Endothelial cell (in vitro differentiated cells): Measurements from ENCODE around the gene GOLPH3L. TPM values are rescaled to one million over a fixed set of nuclear protein-coding genes. Genes with fewer than 3 reads are reported as not detected.
A peak's percentile ranks its signal among the peaks of the same experiment; 100 is the strongest.
"Not testable (repeated sequence)": the region's sequence is repeated elsewhere in the genome, so short reads cannot be mapped to it uniquely, and the experiment has no call there.

Source experiments
- DNase-seq: peaks from one replicate; pipeline ENCODE4 v3.0.0; 2021; ENCODE audit warnings: low spot score
- H3K27ac Mint-ChIP-seq: one replicate; pipeline ENCODE4 v1.8.0; 2021; ENCODE audit warnings: mixed read lengths, inconsistent platforms; ENCODE audit not compliant: unreplicated experiment
- H3K27me3 Mint-ChIP-seq: one replicate; pipeline ENCODE4 v1.8.0; 2021; ENCODE audit warnings: mild to moderate bottlenecking, moderate library complexity, mixed read lengths, inconsistent platforms; ENCODE audit not compliant: unreplicated experiment
- H3K36me3 Mint-ChIP-seq: one replicate; pipeline ENCODE4 v1.8.0; 2021; ENCODE audit warnings: mild to moderate bottlenecking, low read depth, mixed read lengths, inconsistent platforms; ENCODE audit not compliant: unreplicated experiment
- H3K4me1 Mint-ChIP-seq: one replicate; pipeline ENCODE4 v1.8.0; 2021; ENCODE audit warnings: mild to moderate bottlenecking, mixed read lengths, inconsistent platforms; ENCODE audit not compliant: unreplicated experiment
- H3K4me3 Mint-ChIP-seq: one replicate; pipeline ENCODE4 v1.8.0; 2021; ENCODE audit warnings: mild to moderate bottlenecking, mixed read lengths, inconsistent platforms; ENCODE audit not compliant: unreplicated experiment
- H3K9me3 Mint-ChIP-seq: one replicate; pipeline ENCODE4 v1.8.0; 2021; ENCODE audit warnings: mixed read lengths, inconsistent platforms; ENCODE audit not compliant: unreplicated experiment
- total RNA-seq: library from RNA; stranded (reverse); fragmentation: NEBNext Ultra II Directional; extraction: Animal tissue kit (Norgen Biotek cat#: 25700); gene quantifications from one replicate; pipeline ENCODE4 v1.2.1, GENCODE V29; 2021; ENCODE audit not compliant: unreplicated experiment
- TF ChIP-seq, protein P1 (sequence below): fragments of 200-600 bp; sonication (generic); IDR thresholded peaks from one replicate; pipeline ENCODE4 v1.5.0; 2021; ENCODE audit warnings: antibody characterized with exemption; ENCODE audit not compliant: unreplicated experiment

The GOLPH3L gene
- total RNA-seq, 1 donor from 2014 or later: 21.5 TPM

DNA sequence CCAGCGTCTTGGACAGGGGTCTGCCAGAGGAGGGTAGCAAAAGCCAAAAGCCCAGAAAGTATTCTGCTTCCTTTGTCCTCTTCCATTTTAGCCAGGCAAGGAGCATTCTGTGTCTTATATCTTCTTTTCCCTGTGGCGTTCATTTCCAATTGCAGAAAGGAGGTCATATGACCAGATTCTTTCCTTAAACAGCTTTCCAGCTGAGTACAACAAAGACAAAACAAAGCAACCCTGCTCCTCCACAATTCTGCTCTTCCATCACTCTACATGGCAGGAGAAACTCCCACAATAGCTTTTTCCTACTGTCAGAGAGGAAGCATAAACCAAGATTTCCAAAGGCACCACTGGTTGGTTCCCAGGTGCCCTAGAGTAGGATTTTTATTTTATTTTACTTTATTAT lies 87.2 kb downstream of the GOLPH3L start:
- Mint-ChIP-seq H3K27ac (peak overlapping the region; percentile 93), H3K9me3 (no peaks in the 10 kb centered on the region), H3K36me3 (peaks cover 3% of the 10 kb centered on the region), H3K27me3 (peaks cover 4% of the 10 kb centered on the region), H3K4me1 (peaks cover 30% of the 10 kb centered on the region), H3K4me3 (no peak overlapping the region)
- TF ChIP-seq, protein P1, sequence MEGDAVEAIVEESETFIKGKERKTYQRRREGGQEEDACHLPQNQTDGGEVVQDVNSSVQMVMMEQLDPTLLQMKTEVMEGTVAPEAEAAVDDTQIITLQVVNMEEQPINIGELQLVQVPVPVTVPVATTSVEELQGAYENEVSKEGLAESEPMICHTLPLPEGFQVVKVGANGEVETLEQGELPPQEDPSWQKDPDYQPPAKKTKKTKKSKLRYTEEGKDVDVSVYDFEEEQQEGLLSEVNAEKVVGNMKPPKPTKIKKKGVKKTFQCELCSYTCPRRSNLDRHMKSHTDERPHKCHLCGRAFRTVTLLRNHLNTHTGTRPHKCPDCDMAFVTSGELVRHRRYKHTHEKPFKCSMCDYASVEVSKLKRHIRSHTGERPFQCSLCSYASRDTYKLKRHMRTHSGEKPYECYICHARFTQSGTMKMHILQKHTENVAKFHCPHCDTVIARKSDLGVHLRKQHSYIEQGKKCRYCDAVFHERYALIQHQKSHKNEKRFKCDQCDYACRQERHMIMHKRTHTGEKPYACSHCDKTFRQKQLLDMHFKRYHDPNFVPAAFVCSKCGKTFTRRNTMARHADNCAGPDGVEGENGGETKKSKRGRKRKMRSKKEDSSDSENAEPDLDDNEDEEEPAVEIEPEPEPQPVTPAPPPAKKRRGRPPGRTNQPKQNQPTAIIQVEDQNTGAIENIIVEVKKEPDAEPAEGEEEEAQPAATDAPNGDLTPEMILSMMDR: no peak
- no peak for DNase-seq

DNA sequence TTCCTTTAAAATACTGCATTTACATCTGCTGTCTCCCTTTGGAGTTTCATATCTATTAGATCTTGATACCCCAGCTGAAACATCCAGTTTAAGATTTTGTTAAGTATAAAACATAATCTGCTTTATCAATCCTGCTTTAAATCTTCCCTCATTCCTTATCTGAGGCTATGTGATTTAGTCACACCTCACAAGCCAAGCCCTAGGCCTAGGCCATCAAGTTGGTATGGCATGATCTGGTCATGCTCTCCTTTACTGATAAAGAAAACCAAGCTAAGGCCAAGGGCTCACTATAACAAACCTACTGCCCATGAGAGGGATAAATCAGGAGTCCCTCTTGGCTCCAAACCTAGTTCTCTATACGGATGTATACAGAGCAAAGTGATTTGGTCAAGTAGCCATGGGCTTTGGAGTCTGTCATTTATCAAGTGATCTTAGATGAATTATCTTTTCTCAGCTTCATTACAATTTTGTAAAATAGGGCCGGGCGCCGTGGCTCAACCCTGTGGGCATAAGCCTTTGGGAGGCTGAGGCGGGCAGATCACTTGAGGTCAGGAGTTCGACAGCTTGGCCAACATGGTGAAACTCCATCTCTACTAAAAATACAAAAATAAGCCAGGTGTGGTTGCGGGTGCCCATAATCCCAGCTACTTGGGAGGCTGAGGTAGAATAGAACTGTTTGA lies 90.4 kb downstream of the GOLPH3L start:
- DNase-seq: no peak
- TF ChIP-seq, protein P1: no peak
- peaks cover 3% of the 10 kb centered on the region for H3K36me3 Mint-ChIP-seq
- H3K27ac Mint-ChIP-seq: peak overlapping the region; percentile 78
- H3K4me3 Mint-ChIP-seq: no peak overlapping the region
- H3K4me1 Mint-ChIP-seq: peaks cover 16% of the 10 kb centered on the region
- no peaks in the 10 kb centered on the region for H3K9me3 Mint-ChIP-seq
- peaks cover 4% of the 10 kb centered on the region for H3K27me3 Mint-ChIP-seq

- DNase-seq: not testable (repeated sequence)
Measured at GRCh38 chr1:150605451-150605731, 91.6 kb downstream of the GOLPH3L start.

DNA sequence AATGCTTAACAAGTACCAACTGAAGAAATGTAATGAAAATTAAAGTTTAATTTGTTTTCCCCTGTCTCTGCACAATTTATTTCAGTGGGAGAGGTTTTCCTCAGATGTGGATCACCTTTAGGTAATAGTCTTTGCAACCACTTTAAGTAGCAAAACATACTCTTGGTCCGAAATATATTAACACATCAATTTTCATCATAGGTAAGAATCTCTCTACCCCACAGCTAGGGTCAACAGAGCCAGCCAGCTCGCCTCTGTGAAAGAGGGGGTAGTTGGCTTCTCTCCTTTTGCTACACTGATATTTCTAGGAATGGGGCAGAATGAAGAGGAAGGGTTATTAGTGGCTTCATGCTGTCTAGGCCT lies 92.7 kb downstream of the GOLPH3L start:
- no peak for DNase-seq
- Mint-ChIP-seq H3K27me3 (peaks cover 1% of the 10 kb centered on the region), H3K4me3 (peak overlapping the region; percentile 37), H3K4me1 (peaks cover 8% of the 10 kb centered on the region), H3K27ac (peak overlapping the region; percentile 98), H3K36me3 (peaks cover 3% of the 10 kb centered on the region), H3K9me3 (no peaks in the 10 kb centered on the region)
- TF ChIP-seq, protein P1: no peak

More at GRCh38 chr1:150605451-150605731, 91.6 kb downstream of the GOLPH3L start:
- not testable (repeated sequence) for H3K9me3 Mint-ChIP-seq, H3K36me3 Mint-ChIP-seq, H3K4me3 Mint-ChIP-seq, H3K27me3 Mint-ChIP-seq
- Mint-ChIP-seq H3K27ac (peak overlapping the region; percentile 98), H3K4me1 (peaks cover 11% of the 10 kb centered on the region)

- Mint-ChIP-seq H3K4me3 (no peak overlapping the region), H3K9me3 (no peaks in the 10 kb centered on the region), H3K4me1 (peaks cover 8% of the 10 kb centered on the region), H3K27ac (peak overlapping the region; percentile 65), H3K27me3 (peaks cover 1% of the 10 kb centered on the region), H3K36me3 (peaks cover 3% of the 10 kb centered on the region)
- TF ChIP-seq, protein P1: no peak
- no peak for DNase-seq
Measured at GRCh38 chr1:150603711-150604110, 93.2 kb downstream of the GOLPH3L start.

GRCh38 chr1:150602372-150602771 lies 94.6 kb downstream of the GOLPH3L start:
- not testable (repeated sequence) for H3K9me3 Mint-ChIP-seq, H3K36me3 Mint-ChIP-seq, H3K27ac Mint-ChIP-seq, H3K4me3 Mint-ChIP-seq, DNase-seq, H3K4me1 Mint-ChIP-seq, H3K27me3 Mint-ChIP-seq
